Fibroblast of mammary gland (primary cell): ENCODE measurements around the gene MYL9.

Source experiments
- DNase-seq: peaks from one replicate; pipeline ENCODE4 v3.0.0-alpha.2; 2010; ENCODE audit warnings: low read depth
- H3K4me3 ChIP-seq: 2 replicates; pipeline ENCODE4 v1.5.1; 2011; ENCODE audit warnings: low read depth, mild to moderate bottlenecking, low read length, moderate library complexity; ENCODE audit not compliant: control insufficient read depth
- TF ChIP-seq, protein P1 (sequence below): conservative IDR thresholded peaks from 2 replicates; pipeline ENCODE4 v1.5.1; 2011; ENCODE audit warnings: low read depth, low read length, inconsistent platforms; ENCODE audit not compliant: control insufficient read depth, insufficient read depth

The MYL9 gene

DNA sequence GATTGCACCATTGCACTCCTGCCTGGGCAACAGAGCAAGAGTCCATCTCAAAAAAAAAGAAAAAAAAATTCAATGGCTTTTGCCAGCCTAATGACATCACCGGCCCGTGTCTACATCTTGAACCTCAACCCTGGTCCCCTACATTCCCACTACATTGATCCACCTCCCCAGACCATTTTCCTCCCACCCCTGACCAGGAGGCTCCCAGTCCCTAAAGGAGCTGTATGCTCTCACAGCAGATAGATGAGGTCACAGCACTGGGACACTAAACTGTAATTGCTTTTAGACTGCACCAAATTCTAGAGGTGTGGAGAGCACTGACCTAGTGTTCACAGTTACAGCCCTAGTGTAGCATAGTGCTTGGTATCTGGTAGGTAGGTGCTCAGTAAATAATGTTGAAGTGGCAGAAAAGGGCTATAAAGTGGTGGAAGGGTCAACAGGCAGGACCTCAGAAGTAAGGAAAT is 42.7 kb downstream of the MYL9 start:
- TF ChIP-seq, protein P1, sequence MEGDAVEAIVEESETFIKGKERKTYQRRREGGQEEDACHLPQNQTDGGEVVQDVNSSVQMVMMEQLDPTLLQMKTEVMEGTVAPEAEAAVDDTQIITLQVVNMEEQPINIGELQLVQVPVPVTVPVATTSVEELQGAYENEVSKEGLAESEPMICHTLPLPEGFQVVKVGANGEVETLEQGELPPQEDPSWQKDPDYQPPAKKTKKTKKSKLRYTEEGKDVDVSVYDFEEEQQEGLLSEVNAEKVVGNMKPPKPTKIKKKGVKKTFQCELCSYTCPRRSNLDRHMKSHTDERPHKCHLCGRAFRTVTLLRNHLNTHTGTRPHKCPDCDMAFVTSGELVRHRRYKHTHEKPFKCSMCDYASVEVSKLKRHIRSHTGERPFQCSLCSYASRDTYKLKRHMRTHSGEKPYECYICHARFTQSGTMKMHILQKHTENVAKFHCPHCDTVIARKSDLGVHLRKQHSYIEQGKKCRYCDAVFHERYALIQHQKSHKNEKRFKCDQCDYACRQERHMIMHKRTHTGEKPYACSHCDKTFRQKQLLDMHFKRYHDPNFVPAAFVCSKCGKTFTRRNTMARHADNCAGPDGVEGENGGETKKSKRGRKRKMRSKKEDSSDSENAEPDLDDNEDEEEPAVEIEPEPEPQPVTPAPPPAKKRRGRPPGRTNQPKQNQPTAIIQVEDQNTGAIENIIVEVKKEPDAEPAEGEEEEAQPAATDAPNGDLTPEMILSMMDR = no peak
- no peak overlapping the region for H3K4me3 ChIP-seq
- no peak for DNase-seq

DNA sequence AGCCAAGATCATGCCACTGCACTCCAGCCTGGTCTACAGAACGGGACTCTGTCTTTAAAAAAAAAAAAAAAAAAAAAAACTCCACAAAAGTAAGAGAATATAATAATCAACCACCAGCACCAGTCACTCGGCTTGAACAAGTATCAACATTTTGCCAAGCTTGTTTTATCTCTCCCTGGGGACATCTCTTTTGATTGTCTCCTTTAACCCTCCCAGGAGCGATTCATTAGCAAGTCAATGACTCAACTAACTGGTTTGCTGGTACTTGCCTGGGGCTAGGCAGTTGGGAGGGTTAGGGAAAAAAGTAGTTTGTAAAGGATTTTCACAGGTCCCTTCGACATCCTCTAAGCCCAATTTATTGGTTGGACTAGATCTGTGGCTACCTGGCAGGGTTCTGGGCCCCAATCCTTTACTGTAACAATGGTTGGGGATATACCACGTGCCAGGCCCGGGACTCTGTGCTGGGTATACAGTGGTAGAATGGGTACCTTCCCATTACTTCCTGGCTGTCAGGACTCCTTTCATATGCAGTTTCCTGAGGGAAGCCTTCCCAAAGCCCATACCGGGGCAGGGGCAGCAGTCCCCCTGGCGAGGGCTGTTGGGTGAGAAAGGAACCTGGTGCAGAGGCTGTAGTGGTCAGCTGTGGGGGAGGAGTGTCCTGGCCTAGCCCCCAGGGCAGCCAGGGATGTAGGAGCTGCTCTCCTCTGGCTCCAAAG is 44.2 kb downstream of the MYL9 start:
- peak; percentile 67 for DNase-seq
- H3K4me3 ChIP-seq = no peak overlapping the region
- TF ChIP-seq, protein P1 = no peak

DNA sequence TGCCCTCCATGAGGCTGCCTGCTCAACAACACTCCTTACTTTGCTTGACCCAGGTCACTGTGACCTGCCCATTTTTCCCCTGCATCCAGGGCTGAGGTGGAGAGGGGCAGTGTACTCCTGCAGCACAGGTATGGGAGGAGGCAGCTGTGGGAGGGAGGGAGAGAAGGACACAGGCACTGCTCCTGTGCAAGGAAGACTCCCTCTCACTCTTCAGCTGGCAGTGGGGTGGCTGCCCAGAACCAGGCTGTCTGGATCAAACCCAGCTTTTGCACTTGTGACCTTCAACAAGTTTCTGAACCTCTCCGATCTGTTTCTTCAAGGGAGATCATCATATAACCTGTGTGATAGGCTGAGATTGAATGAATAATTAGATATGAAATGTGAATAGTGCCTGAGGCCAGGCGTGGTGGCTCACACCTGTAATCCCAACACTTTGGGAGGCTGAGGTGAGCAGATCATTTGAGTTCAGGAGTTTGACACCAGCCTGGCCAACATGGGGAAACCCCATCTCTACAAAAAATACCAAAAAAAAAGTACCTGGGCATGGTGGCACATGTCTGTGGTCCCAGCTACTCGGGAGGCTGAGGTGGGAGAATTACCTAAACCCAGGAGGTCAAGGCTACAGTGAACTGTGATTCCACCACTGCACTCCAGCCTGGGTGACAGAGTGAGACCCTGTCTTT is 46.2 kb downstream of the MYL9 start:
- no peak for DNase-seq
- TF ChIP-seq, protein P1 = no peak
- H3K4me3 ChIP-seq = no peak overlapping the region

DNA sequence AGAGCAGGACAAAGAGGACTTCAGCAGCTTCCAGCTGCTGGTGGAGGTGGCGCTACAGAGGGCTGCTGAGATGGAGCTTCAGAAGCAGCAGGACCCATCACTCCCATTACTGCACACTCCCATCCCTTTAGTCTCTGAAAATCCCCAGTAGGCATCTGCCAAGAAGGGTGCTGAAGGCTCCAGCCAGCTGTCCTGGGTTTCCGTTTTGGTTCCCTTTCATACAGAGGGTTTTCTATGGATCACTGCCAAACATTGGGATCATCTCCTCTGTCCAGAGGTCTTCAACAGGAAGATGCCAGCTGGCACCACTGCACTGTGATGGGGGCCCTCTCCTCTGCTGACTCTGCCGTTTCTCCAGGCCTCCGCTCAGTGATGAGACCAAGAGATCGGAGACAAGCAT is 50.0 kb downstream of the MYL9 start:
- TF ChIP-seq, protein P1 = no peak
- no peak for DNase-seq
- H3K4me3 ChIP-seq = no peak overlapping the region

DNA sequence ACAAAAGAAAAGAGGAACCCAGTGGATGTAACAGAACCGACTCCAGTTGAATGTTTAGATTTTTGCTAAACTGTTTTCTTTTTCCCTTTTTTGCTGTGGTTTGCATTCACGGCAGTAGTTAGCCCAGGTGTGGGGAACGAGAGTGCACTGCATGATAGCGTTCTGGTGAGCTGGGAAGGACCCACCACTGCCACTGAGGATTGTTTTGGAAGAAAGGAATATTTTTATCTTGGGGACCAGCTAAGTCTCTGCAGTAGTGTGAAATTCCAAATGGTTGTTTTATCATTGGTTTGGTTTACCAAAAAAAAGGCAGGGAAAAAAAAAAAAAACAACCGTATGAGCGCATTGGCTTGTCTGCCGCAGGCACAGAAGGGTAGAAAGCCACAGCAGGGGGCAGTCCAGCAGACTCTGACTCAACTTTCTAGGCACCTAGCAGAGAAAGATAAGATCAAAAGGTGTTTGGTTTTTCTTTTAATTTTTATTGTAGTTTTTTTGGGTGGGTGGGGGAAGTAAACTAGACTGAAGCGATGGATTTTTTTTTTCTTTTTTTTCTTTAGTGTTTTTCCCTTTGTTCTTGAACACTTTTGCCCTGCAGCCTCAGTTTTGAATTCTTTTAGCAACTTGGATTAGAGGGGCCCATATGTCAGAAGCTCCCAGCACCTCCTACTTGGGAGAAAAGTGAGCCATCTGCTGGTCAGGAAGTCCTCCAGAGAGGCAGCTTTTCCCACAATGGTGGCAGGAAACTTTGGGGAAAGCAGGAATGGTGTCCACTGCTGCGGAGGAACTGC is 50.7 kb downstream of the MYL9 start:
- no peak overlapping the region for H3K4me3 ChIP-seq
- TF ChIP-seq, protein P1 = peak; percentile 28
- DNase-seq = peak; percentile 38

DNA sequence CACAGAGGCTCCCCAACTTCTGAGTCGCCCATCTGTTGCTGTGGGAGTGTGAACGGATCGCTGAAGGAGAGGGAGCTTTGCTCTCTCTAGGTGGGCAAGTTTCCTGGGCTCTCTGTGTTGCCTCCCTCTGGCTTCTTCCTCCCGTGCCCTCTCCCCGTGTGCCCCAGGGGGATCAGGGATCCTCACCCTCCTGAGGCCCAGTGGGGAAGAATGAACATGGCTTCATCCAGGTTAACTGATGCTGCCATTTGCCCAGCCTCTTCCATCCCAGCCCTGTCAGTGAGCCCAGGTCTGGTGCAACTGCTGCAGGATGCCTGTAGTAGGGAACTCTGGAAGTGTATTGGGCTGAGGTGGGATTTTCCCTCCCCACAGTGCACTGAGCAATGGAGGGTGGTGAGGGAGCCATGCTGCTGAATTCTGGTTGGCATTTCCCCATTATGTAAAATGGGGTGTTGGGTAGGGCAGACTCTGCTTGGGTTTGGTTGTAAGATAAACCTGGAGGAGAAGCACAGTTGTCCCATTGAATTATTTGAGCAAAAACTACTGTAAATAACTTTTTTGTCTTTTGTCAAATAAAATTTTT is 52.1 kb downstream of the MYL9 start:
- no peak for DNase-seq
- TF ChIP-seq, protein P1 = no peak

More for the DNA sequence above, 52.1 kb downstream of the MYL9 start:
- no peak overlapping the region for H3K4me3 ChIP-seq
